Measurements from ENCODE around the gene B3GALNT2. TPM values are rescaled to one million over a fixed set of nuclear protein-coding genes. Genes with fewer than 3 reads are reported as not detected.
A peak's percentile ranks its signal among the peaks of the same experiment; 100 is the strongest.
"Not testable (repeated sequence)": the region's sequence is repeated elsewhere in the genome, so short reads cannot be mapped to it uniquely, and the experiment has no call there.

B3GALNT2 gene
- total RNA-seq = 10 to 100 TPM; 28.8 to 35.3 (median 32.4) TPM

DNA sequence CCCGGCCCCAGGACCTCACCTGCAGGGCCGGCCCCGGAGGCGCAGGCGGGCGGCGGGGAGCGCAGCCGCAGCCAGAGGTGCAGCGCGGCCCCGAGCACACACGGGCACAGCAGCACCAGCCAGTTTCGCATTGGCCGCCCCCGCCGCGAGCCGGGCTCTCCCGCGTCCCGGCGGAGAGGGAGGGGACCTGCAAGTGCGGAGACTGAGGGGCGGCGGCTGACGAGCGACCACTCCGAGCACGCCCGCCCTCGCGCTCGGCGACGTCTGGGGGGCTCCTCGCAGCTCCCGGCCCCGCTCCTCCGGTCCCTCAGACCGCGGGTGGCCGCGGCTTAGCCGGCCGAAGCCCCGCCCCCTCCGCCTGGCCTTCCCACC, at the start of gene B3GALNT2:
Gene B3GALNT2 (minus strand): TSS at position 331 of the 372 bp plus-strand sequence. CDS start 200 bp downstream, at position 131.
- TF ChIP-seq POLR2A (IDR thresholded peaks at IDR 0.05) = peak; percentile 98 to 99
- TF ChIP-seq, protein P1, sequence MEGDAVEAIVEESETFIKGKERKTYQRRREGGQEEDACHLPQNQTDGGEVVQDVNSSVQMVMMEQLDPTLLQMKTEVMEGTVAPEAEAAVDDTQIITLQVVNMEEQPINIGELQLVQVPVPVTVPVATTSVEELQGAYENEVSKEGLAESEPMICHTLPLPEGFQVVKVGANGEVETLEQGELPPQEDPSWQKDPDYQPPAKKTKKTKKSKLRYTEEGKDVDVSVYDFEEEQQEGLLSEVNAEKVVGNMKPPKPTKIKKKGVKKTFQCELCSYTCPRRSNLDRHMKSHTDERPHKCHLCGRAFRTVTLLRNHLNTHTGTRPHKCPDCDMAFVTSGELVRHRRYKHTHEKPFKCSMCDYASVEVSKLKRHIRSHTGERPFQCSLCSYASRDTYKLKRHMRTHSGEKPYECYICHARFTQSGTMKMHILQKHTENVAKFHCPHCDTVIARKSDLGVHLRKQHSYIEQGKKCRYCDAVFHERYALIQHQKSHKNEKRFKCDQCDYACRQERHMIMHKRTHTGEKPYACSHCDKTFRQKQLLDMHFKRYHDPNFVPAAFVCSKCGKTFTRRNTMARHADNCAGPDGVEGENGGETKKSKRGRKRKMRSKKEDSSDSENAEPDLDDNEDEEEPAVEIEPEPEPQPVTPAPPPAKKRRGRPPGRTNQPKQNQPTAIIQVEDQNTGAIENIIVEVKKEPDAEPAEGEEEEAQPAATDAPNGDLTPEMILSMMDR (IDR thresholded peaks at IDR 0.05 in 4 of 5, conservative IDR thresholded peaks at IDR 0.05 in 1 of 5) = no peak
- DNase-seq (no peak), ATAC-seq (peak; percentile 28 to 32)
- H3K27me3 ChIP-seq = no peaks in the 10 kb centered on the region
- H3K4me3 ChIP-seq = peak within 1 kb of the TSS; percentile 74 to 92 (median 86)
- peaks cover 37 to 44% of the 10 kb centered on the region in 2 donors for H3K4me1 ChIP-seq
- intact Hi-C loops (cut with DNase I; ENCODE audit: low total_unique reads) (loop anchor here (2.0 to 10.0 kb wide), 9 partner anchors 137 to 1299 kb away; partner anchors contain the start of genes ARID4B, GGPS1, HEATR1 and IRF2BP2), in situ Hi-C loops (cut with MboI; ENCODE audit: low sequenced_read_pairs in 4 of 4) (loop anchor here in 1 of 4 donors (25.0 kb wide), 2 partner anchors 258 to 458 kb away; no protein-coding TSS in a partner anchor)
- peak within 1 kb of the TSS; percentile 99 to 100 (median 99) for H3K27ac ChIP-seq
- H3K9me3 ChIP-seq = no peaks in the 10 kb centered on the region
- H3K36me3 ChIP-seq = no peaks in the 10 kb centered on the region

- H3K4me3 ChIP-seq = no peak overlapping the region
- ATAC-seq (no peak), DNase-seq (no peak)
- TF ChIP-seq, protein P1 (IDR thresholded peaks at IDR 0.05 in 4 of 5, conservative IDR thresholded peaks at IDR 0.05 in 1 of 5) = no peak
- TF ChIP-seq POLR2A (IDR thresholded peaks at IDR 0.05) = no peak
- in situ Hi-C loops (cut with MboI; ENCODE audit: low sequenced_read_pairs in 4 of 4) (no loop called here), intact Hi-C loops (cut with DNase I; ENCODE audit: low total_unique reads) (no loop called here)
- no peaks in the 10 kb centered on the region for H3K4me1 ChIP-seq
- H3K27ac ChIP-seq = no peak overlapping the region
- H3K9me3 ChIP-seq = no peaks in the 10 kb centered on the region
- no peaks in the 10 kb centered on the region for H3K36me3 ChIP-seq
- H3K27me3 ChIP-seq = no peaks in the 10 kb centered on the region
These were observed 48.9 kb upstream of the B3GALNT2 start for GRCh38 chr1:235553112-235553551.

GRCh38 chr1:235552146-235552716, 48.0 kb upstream of the B3GALNT2 start:
- H3K27ac ChIP-seq = no peak overlapping the region
- no peaks in the 10 kb centered on the region for H3K27me3 ChIP-seq
- DNase-seq (no peak), ATAC-seq (no peak)
- TF ChIP-seq POLR2A (IDR thresholded peaks at IDR 0.05) = no peak
- TF ChIP-seq, protein P1 (IDR thresholded peaks at IDR 0.05 in 4 of 5, conservative IDR thresholded peaks at IDR 0.05 in 1 of 5) = no peak
- H3K4me1 ChIP-seq = no peaks in the 10 kb centered on the region
- no peaks in the 10 kb centered on the region for H3K9me3 ChIP-seq
- H3K36me3 ChIP-seq = no peaks in the 10 kb centered on the region
- in situ Hi-C loops (cut with MboI; ENCODE audit: low sequenced_read_pairs in 4 of 4) (no loop called here), intact Hi-C loops (cut with DNase I; ENCODE audit: low total_unique reads) (no loop called here)
- no peak overlapping the region for H3K4me3 ChIP-seq

DNA sequence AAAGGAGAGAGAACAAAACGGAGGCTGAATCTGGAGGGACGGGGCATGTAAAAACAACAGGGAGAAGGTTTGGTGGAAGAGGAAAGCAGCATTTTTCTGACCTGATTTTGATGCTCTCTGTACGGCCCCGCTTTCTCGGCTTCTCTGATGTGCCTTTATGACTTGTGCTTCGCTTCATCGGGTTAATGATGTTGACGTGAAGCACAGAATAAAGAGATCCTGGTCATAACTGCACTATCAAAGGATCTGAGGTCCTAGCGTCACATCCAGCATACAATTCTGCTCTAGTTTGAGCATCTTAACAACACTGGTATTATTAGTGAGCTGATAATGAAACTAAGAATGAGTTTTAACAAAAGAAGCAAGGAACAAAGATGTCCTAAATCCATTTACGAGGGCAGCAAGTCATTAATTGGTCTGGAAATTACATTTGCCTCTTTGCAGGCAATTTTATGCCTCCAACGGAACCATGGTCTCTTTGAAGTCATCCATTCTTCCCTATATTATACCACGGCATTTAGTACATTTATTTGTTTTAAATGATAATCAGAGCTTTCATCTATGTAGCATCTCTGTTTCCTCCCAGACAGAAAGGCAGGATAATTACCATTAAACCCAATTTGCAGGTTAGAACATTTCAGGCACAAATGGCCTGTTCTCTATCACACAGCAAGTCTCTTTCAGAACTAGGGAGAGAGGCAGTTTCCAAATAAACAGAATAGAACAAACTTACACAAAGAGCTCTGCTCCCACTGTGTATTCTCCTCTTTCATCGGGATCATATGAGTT, 45.3 kb upstream of the B3GALNT2 start:
- ATAC-seq = no peak
- Histone ChIP-seq H3K9me3 (no peaks in the 10 kb centered on the region), H3K36me3 (no peaks in the 10 kb centered on the region), H3K4me3 (no peak overlapping the region), H3K27ac (no peak overlapping the region), H3K4me1 (no peaks in the 10 kb centered on the region), H3K27me3 (no peaks in the 10 kb centered on the region)
- in situ Hi-C loops (cut with MboI; ENCODE audit: low sequenced_read_pairs in 4 of 4) (no loop called here), intact Hi-C loops (cut with DNase I; ENCODE audit: low total_unique reads) (no loop called here)
- TF ChIP-seq POLR2A (IDR thresholded peaks at IDR 0.05) = no peak
- TF ChIP-seq, protein P1 (IDR thresholded peaks at IDR 0.05 in 4 of 5, conservative IDR thresholded peaks at IDR 0.05 in 1 of 5) = no peak
- no peak for DNase-seq

DNA sequence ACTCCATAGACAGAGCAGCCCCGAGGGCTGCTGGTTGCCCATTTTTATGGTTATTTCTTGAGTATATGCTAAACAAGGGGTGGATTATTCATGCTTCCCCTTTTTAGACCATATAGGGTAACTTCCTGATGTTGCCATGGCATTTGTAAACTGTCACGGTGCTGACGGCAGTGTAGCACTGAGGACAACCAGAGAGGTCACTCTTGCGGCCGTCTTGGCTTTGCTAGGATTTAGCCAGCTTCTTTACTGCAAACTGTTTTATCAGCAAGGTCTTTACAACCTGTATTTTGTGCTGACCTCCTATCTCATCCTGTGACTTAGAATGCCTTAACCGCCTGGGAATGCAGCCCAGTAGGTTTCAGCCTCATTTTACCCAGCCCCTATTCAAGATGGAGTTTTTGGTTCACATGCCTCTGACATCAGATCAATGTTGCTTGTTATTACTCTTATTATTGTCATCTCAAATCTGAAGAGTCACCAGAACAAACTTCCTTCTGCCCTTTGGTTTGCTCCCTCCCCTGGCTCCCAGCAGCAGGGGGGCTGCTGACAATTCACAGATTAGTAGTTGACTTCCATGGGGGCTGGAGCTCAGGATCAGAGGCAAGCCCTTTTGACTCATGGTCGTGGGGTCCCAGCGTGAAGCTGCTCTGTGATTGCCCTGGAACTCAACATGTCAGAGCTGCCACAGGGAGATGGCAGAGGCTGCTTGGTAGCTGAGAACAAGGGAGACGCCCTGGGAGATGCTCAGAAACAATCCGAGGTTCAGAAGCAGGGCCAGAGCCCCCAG, 42.3 kb upstream of the B3GALNT2 start:
- H3K9me3 ChIP-seq; intact Hi-C loops (cut with DNase I; ENCODE audit: low total_unique reads); H3K27me3 ChIP-seq; H3K36me3 ChIP-seq; in situ Hi-C loops (cut with MboI; ENCODE audit: low sequenced_read_pairs in 4 of 4); ATAC-seq; H3K4me1 ChIP-seq; H3K27ac ChIP-seq; H3K4me3 ChIP-seq; DNase-seq: not testable (repeated sequence)
